Breast epithelium (tissue), 4 donors: ENCODE data around the gene CACNA2D3. TPM values are rescaled to one million over a fixed set of nuclear protein-coding genes. Genes with fewer than 3 reads are reported as not detected.

ENCODE experiments used
- DNase-seq, 2 donors: peaks; one replicate each; pipeline ENCODE4 v3.0.0-alpha.2; 2019; ENCODE audit warnings: low spot score in 2 of 2
- H3K27ac ChIP-seq, 2 donors: fragments of 200-600 bp; sonication (generic) in 1 of 2; one replicate each; pipeline ENCODE4 v1.5.1; 2016 to 2019; ENCODE audit warnings: mild to moderate bottlenecking in 1 of 2
- H3K27me3 ChIP-seq, 2 donors: fragments of 200-600 bp; sonication (generic) in 1 of 2; one replicate each; pipeline versions ENCODE4 v1.5.1 to v1.6.0; 2017 to 2019; ENCODE audit warnings: control low read depth in 1 of 2, mild to moderate bottlenecking in 1 of 2
- H3K36me3 ChIP-seq: fragments of 200-600 bp; one replicate; pipeline ENCODE4 v1.5.1; 2019
- H3K4me1 ChIP-seq, 2 donors: fragments of 200-600 bp; sonication (generic); one replicate each; pipeline ENCODE4 v1.5.1; 2016 to 2019; ENCODE audit warnings: control low read depth in 1 of 2
- H3K4me3 ChIP-seq, 3 donors: fragments of 200-600 bp; sonication (generic); 1 replicate in 2 of 3; 2 replicates in 1 of 3; pipeline ENCODE4 v1.5.1; 2016 to 2019; ENCODE audit warnings: mild to moderate bottlenecking in 3 of 3, moderate library complexity in 2 of 3
- H3K9me3 ChIP-seq, 2 donors: fragments of 200-600 bp; sonication (generic) in 1 of 2; one replicate each; pipeline ENCODE4 v1.5.1; 2016 to 2019; ENCODE audit warnings: control low read depth in 1 of 2
- CTCF ChIP-seq, 3 donors: fragments of 450-650 bp; IDR thresholded peaks; one replicate each; pipeline ENCODE4 v1.5.1; 2016 to 2017; ENCODE audit warnings: antibody characterized with exemption in 3 of 3, mild to moderate bottlenecking in 3 of 3, moderate library complexity in 3 of 3
- POLR2A ChIP-seq: fragments of 450-650 bp; IDR thresholded peaks from one replicate; pipeline ENCODE4 v1.6.1; 2016; ENCODE audit warnings: antibody characterized with exemption, mild to moderate bottlenecking, moderate library complexity
- POLR2AphosphoS5 ChIP-seq, 3 donors: sonication (generic); formaldehyde crosslinking; IDR thresholded peaks; one replicate each; pipeline ENCODE4 v1.6.1; 2017; ENCODE audit warnings: antibody characterized with exemption in 3 of 3
- intact Hi-C: fragments of 100-400 bp; cut with DNase I; formaldehyde crosslinking; loops from one replicate; pipeline ENCODE4 v1.15.1; 2023; ENCODE audit warnings: low total_unique reads
- total RNA-seq, 3 donors: library from RNA; depleted of rRNA; stranded (reverse); fragments of >200 nt; gene quantifications; one replicate each; pipeline ENCODE4 v1.1.0, GENCODE V29; 2016

The CACNA2D3 gene
- total RNA-seq, 3 donors from 2014 or later, result 0.59 to 3.4 (median 2.3) TPM

- no peaks in the 10 kb centered on the region for H3K27me3 ChIP-seq
- no peaks in the 10 kb centered on the region for H3K9me3 ChIP-seq
- H3K36me3 ChIP-seq, result no peaks in the 10 kb centered on the region
- DNase-seq, result no peak
- intact Hi-C loops, result no loop called here
- H3K4me1 ChIP-seq, result no peaks in the 10 kb centered on the region
- no peak for TF ChIP-seq POLR2AphosphoS5 (IDR thresholded peaks at IDR 0.05)
- TF ChIP-seq POLR2A, result no peak
- TF ChIP-seq CTCF (IDR thresholded peaks at IDR 0.05), result no peak
- no peak overlapping the region for H3K4me3 ChIP-seq
- H3K27ac ChIP-seq, result no peak overlapping the region
Observed at GRCh38 chr3:54182242-54182641, 59.9 kb downstream of the CACNA2D3 start.

GRCh38 chr3:54185740-54186139 lies 63.4 kb downstream of the CACNA2D3 start:
- no peaks in the 10 kb centered on the region for H3K9me3 ChIP-seq
- H3K36me3 ChIP-seq, result no peaks in the 10 kb centered on the region
- no peak overlapping the region for H3K27ac ChIP-seq
- H3K27me3 ChIP-seq, result no peaks in the 10 kb centered on the region
- no peaks in the 10 kb centered on the region for H3K4me1 ChIP-seq
- no peak for TF ChIP-seq CTCF (IDR thresholded peaks at IDR 0.05)
- no peak for TF ChIP-seq POLR2A
- TF ChIP-seq POLR2AphosphoS5 (IDR thresholded peaks at IDR 0.05), result no peak
- H3K4me3 ChIP-seq, result no peak overlapping the region
- DNase-seq, result no peak
- intact Hi-C loops, result no loop called here

DNA sequence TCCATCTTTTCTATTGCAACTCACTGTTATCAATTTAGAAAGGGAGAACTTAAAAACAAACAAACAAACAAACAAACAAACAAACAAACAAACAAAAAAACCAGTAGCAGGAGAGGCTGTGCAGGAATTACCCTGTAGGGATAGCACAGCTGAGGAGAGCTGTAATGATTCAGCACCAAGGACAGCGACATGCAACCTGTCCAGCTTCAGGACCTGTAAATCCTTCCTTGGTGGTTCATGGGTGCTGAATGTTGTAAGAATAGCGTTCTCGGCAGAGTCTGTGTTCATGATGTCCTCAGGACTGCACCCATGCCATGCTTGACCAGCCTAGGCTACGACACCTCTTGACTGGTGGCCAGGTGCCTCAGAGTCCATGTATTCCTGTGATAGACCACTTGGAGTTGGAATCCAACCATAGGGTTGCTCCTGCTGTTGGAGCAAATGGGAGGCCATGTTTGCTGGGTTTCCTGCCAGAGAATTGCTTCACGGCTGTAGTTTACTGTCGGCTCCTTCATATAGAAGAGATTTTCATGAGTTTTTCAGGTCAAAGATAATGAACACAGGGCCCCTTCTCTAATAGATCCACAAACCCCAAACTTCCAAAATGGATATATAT lies 65.9 kb downstream of the CACNA2D3 start:
- H3K27ac ChIP-seq, result no peak overlapping the region
- no peaks in the 10 kb centered on the region for H3K9me3 ChIP-seq
- no peak overlapping the region for H3K4me3 ChIP-seq
- no peaks in the 10 kb centered on the region for H3K4me1 ChIP-seq
- H3K27me3 ChIP-seq, result no peaks in the 10 kb centered on the region
- H3K36me3 ChIP-seq, result no peaks in the 10 kb centered on the region
- no peak for DNase-seq
- no peak for TF ChIP-seq CTCF (IDR thresholded peaks at IDR 0.05)
- TF ChIP-seq POLR2AphosphoS5 (IDR thresholded peaks at IDR 0.05), result no peak
- TF ChIP-seq POLR2A, result no peak
- intact Hi-C loops, result no loop called here

GRCh38 chr3:54191220-54191619 lies 68.9 kb downstream of the CACNA2D3 start:
- H3K4me1 ChIP-seq, result no peaks in the 10 kb centered on the region
- DNase-seq, result no peak
- H3K27me3 ChIP-seq, result no peaks in the 10 kb centered on the region
- TF ChIP-seq POLR2A, result no peak
- no peaks in the 10 kb centered on the region for H3K9me3 ChIP-seq
- H3K27ac ChIP-seq, result no peak overlapping the region
- H3K36me3 ChIP-seq, result no peaks in the 10 kb centered on the region
- intact Hi-C loops, result no loop called here
- no peak overlapping the region for H3K4me3 ChIP-seq

GRCh38 chr3:54192026-54192425 lies 69.7 kb downstream of the CACNA2D3 start:
- Histone ChIP-seq H3K36me3 (no peaks in the 10 kb centered on the region), H3K4me3 (no peak overlapping the region), H3K27ac (no peak overlapping the region), H3K4me1 (no peaks in the 10 kb centered on the region), H3K9me3 (no peaks in the 10 kb centered on the region), H3K27me3 (no peaks in the 10 kb centered on the region)
- DNase-seq, result no peak
- no peak for TF ChIP-seq CTCF (IDR thresholded peaks at IDR 0.05)
- TF ChIP-seq POLR2AphosphoS5 (IDR thresholded peaks at IDR 0.05), result no peak
- no peak for TF ChIP-seq POLR2A
- intact Hi-C loops, result no loop called here

DNA sequence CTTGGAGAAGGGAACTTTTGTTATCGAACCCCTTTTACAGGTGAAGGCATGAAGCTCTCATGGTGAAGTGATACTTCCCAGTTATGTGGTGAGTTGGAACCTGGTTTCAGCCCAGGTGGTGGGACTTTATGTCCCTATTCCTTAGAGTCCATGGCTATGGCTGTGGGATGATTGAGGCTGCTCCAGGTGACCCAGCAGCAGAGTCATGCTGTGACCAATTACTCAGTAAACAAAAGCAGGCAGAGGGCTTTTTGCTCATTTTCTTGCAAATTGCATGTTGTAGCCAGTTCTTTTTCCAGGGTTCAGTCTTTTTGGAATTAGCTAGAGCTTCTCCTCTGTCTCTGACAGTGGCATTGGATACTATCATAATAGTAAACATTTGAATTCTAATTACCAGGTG lies 70.7 kb downstream of the CACNA2D3 start:
- no peak for TF ChIP-seq CTCF (IDR thresholded peaks at IDR 0.05)
- TF ChIP-seq POLR2A, result no peak
- TF ChIP-seq POLR2AphosphoS5 (IDR thresholded peaks at IDR 0.05), result no peak
- Histone ChIP-seq H3K9me3 (no peaks in the 10 kb centered on the region), H3K4me3 (no peak overlapping the region), H3K27me3 (no peaks in the 10 kb centered on the region), H3K36me3 (no peaks in the 10 kb centered on the region), H3K4me1 (no peaks in the 10 kb centered on the region), H3K27ac (no peak overlapping the region)
- DNase-seq, result no peak
- intact Hi-C loops, result no loop called here
